Measurements from ENCODE around the gene CLSTN3.
A peak's percentile ranks its signal among the peaks of the same experiment; 100 is the strongest.

Gene CLSTN3

GRCh38 chr12:7188562-7189397 is 58.6 kb downstream of the CLSTN3 start:
- peak; percentile 18 to 21 for DNase-seq (ENCODE audit: low read depth in 2 of 2)

- peak; percentile 72 to 75 for DNase-seq (ENCODE audit: low read depth in 2 of 2)
These were observed 59.5 kb downstream of the CLSTN3 start, which contains the start of gene PEX5 for GRCh38 chr12:7189398-7190267. PEX5 (plus strand) TSS chr12:7189686; CDS start chr12:7190378, 692 bp downstream.

GRCh38 chr12:7190268-7191055 is 60.3 kb downstream of the CLSTN3 start:
- no peak for DNase-seq (ENCODE audit: low read depth in 2 of 2)

- no peak for DNase-seq (ENCODE audit: low read depth in 2 of 2)
These were observed 63.5 kb downstream of the CLSTN3 start for GRCh38 chr12:7193674-7194073.

GRCh38 chr12:7197841-7198240 is 67.7 kb downstream of the CLSTN3 start:
- no peak for DNase-seq (ENCODE audit: low read depth in 2 of 2)

- no peak for DNase-seq (ENCODE audit: low read depth in 2 of 2)
These were observed 72.9 kb downstream of the CLSTN3 start for GRCh38 chr12:7203109-7203508.

GRCh38 chr12:7205091-7205490 is 74.9 kb downstream of the CLSTN3 start:
- no peak for DNase-seq (ENCODE audit: low read depth in 2 of 2)

- DNase-seq (ENCODE audit: low read depth in 2 of 2): no peak
These were observed 76.5 kb downstream of the CLSTN3 start for GRCh38 chr12:7206691-7207090.

- no peak for DNase-seq (ENCODE audit: low read depth in 2 of 2)
These were observed 77.9 kb downstream of the CLSTN3 start for GRCh38 chr12:7207866-7208625.
